HG02870 (cell line): ENCODE measurements around the gene ATP6AP1.
A peak's percentile ranks its signal among the peaks of the same experiment; 100 is the strongest.
"Not testable (repeated sequence)": the region's sequence is repeated elsewhere in the genome, so short reads cannot be mapped to it uniquely, and the experiment has no call there.

Source experiments
- ATAC-seq: cut with Tn5 transposase; IDR thresholded peaks from one replicate; pipeline ENCODE4 v1.9.1; 2021; ENCODE audit warnings: mild to moderate bottlenecking, moderate library complexity; ENCODE audit not compliant: unreplicated experiment

Gene ATP6AP1, protein sequence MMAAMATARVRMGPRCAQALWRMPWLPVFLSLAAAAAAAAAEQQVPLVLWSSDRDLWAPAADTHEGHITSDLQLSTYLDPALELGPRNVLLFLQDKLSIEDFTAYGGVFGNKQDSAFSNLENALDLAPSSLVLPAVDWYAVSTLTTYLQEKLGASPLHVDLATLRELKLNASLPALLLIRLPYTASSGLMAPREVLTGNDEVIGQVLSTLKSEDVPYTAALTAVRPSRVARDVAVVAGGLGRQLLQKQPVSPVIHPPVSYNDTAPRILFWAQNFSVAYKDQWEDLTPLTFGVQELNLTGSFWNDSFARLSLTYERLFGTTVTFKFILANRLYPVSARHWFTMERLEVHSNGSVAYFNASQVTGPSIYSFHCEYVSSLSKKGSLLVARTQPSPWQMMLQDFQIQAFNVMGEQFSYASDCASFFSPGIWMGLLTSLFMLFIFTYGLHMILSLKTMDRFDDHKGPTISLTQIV

DNA sequence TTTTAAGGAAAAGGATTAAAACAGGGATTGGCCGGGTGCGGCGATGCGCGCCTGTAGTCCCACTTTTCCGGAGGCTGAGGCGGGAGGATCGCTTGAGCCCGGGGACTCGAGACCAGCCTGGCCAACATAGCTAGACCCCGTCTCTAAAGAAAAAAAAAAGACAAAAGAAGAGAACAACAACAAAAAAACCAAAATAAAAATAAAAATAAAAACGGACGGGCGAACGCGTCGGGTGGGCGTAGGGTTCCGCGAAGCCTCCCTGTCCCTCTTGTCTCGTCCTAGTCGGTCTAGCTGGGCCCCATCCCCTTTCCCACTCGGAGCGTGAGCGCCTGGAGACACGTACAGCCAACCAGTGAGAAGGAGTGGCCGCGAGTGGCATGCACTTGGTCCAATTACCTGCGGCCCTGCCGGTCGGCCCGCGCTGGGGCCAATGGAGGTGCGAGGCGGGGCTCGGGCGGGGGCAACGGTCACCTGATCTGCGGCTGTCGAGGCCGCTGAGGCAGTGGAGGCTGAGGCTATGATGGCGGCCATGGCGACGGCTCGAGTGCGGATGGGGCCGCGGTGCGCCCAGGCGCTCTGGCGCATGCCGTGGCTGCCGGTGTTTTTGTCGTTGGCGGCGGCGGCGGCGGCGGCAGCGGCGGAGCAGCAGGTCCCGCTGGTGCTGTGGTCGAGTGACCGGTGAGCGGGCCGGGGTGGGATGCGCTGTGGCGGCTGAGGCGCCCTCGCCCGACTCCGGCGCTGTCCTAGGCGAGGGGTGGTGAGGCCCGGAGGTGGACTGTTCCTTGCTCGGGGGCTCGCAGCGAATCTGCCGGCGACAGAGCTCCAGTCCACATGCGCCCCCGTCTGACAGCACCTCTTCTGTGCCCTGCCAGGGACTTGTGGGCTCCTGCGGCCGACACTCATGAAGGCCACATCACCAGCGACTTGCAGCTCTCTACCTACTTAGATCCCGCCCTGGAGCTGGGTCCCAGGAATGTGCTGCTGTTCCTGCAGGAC lies at the start of gene ATP6AP1:
Gene ATP6AP1, plus strand, starts transcription at position 502 of the 996 bp plus-strand sequence. Its CDS starts 16 bp downstream, at position 518.
- peak; percentile 95 for ATAC-seq

DNA sequence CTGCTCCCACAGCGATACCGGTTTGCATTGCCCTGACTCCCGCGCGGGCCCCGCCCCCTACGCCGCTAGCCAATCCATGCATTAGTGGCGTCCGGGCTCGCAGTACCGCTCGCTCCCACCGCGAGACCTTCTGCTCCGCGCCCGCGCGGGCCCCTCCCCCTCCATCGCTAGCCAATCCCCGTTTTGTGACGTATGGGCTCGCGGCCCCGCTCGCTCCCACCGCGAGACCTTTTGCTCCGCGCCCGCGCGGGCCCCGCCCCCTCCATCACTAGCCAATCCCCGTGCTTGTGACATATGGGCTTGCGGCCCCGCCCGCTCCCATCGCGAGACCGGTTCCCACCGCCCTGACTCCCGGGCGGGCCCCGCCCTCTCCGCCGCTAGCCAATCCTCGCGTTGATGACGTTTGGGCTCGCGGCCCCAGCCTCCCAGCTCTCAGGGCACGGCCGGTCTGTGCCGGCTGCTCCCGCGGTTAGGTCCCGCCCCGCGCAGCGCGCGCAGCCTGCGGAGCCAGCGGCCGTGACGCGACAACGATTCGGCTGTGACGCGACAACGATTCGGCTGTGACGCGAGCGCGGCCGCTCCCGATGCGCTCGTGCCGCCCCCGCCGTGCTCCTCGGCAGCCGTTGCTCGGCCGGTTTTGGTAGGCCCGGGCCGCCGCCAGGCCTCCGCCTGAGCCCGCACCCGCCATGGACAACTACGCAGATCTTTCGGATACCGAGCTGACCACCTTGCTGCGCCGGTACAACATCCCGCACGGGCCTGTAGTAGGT lies 49.5 kb upstream of the ATP6AP1 start, which contains the start of gene EMD:
Gene EMD, plus strand, starts transcription at position 497 of the 770 bp plus-strand sequence. Its CDS starts 190 bp downstream, at position 687.
- peak; percentile 81 for ATAC-seq

DNA sequence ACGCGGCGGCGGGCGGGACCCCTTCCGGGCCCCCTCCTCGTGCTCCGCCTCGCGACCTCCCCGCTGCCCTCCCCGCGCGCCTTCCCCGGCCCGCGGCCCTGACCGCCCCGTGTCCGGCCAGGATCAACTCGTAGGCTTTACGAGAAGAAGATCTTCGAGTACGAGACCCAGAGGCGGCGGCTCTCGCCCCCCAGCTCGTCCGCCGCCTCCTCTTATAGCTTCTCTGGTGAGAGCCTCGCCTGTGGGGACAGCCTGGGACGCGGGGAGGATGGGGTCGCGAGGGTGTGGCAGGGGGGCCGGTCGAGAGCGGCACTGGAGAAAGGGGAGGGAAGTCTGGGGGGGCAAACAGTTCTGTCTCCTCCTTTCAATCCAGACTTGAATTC lies 48.9 kb upstream of the ATP6AP1 start:
- peak; percentile 0 for ATAC-seq

DNA sequence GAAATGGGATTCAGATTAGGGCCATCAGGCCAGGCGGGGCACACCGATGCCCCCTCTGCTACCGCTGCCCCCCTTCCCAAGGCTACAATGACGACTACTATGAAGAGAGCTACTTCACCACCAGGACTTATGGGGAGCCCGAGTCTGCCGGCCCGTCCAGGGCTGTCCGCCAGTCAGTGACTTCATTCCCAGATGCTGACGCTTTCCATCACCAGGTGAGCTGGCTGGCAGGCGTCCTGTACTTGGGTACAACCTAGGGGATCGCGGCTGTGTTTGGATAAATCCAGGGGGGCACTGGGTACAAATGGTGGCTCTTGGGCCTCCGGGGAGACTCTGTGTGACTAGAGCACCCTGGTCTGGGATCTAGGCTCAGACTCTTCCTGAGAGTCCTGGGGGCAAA lies 48.3 kb upstream of the ATP6AP1 start:
- ATAC-seq, result no peak

DNA sequence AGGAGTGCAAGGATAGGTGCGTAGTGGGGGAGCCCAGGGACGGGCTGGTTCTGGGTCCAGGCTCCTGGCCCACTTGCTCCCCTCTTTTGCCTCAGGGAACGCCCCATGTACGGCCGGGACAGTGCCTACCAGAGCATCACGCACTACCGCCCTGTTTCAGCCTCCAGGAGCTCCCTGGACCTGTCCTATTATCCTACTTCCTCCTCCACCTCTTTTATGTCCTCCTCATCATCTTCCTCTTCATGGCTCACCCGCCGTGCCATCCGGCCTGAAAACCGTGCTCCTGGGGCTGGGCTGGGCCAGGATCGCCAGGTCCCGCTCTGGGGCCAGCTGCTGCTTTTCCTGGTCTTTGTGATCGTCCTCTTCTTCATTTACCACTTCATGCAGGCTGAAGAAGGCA lies 47.7 kb upstream of the ATP6AP1 start:
- no peak for ATAC-seq

DNA sequence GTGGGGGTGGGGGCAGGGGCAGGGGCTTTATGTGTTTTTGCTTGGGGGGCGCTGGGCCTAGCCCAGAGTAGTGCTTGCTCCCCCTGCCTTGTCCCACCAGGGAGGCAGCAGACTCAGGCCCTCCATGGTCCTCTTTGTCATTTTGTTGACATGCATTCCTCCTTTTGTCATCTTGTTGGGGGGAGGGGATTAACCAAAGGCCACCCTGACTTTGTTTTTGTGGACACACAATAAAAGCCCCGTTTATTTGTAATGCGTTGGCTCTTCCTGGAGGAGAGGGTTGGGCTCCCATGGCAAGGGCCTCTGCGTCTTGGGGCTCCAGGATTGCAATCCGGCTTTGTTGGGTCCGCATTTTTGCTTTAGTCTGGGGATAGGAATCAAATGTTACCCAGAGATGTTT lies 47.2 kb upstream of the ATP6AP1 start:
- no peak for ATAC-seq

DNA sequence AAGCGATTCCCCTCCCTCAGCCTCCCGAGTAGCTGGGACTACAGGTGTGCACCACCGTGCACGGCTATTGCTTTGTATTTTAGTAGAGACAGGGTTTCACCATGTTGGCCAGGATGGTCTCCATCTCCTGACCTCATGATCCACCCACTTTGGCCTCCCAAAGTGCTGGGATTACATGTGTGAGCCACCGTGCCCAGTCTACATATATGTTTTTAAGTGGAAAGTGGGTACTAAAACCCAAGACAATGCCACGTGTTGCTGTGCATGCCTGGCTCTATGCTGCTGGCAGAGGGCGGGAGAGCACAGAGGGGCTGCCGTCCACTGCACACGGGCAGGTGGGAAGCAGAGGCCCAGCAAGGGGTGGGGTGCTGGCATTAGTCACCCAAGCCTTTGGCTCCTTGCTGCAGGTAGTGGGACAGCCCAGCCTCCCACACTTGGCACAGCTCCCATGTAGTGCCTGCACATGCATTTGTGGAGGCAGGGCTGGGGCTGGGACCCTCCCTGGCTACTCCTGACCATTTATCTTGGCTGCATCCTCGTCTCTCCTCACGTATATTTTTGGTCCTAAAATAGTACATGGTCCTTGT lies 45.9 kb upstream of the ATP6AP1 start:
- ATAC-seq, result no peak

DNA sequence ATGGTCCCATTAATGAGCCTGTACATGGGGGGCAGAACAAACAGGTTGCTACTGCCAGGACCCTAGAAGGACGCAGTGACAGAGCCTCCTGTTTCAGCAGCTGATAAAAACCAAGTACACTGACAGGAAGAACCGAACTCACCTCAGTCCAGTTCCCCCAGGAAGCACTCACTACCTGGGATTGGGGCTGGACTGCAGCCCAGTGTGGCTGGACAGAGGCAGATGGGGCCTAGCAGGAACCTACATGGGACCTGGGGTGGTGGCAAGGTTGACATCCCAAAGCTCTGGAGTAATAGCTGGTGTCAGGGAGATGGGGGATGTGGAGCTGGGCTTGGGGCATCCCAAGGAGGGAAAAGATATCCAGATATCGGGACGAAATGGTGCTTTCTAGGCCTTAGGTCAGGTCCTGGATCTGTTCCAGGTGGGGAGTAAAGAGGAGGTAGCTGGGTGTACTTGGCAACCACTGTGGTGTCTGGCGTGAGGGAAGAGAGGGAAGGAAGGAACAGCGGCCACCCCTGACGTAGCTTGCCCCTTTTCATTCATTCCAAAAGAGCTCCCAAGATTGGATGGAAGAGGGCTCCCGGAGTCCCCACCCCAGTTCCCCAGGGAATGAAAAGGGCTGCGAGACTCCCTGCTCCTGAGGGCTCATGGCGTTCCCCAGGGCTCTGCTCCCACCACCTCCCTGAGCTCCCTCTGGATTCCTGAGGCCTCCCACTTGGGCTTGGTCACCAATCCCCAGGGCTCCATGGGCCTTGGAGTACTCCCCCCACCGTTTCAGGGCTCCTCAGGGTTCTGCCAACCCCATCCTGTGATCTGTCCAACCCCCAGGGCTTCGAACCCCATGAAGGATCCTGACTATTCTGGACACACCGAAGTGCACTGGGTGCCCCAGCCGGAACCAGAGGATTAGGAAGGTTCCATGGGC lies 44.9 kb upstream of the ATP6AP1 start:
- ATAC-seq, result no peak

DNA sequence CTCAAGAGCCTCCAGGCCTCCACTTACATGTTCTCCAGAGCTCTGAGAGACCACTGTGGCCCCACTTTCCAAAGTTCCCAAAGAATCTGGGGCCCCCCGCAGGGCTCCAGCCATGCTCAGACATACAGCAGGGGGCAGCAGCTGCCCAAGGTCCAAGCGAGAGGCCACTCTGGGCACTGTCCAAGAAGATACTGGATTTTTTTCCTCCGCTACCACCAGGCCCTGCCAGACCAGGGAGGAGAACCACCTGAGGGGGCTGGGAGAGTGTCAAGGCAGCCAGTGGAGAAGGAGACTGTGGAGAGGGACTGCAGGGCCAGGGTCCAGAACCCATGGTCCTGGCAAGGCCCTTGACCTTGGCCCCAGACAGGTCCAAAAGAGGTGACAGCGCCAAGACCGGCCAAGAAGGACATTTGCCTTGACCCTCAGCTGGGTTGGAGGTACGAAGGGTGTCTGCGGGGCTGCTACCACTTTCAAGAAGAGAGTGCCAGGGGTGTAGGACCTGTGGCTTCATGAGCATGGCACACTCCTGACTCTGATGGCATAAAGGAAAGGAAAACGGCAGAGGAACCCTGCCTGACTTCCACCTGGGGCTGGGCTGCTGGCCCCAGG lies 44.1 kb upstream of the ATP6AP1 start:
- no peak for ATAC-seq

DNA sequence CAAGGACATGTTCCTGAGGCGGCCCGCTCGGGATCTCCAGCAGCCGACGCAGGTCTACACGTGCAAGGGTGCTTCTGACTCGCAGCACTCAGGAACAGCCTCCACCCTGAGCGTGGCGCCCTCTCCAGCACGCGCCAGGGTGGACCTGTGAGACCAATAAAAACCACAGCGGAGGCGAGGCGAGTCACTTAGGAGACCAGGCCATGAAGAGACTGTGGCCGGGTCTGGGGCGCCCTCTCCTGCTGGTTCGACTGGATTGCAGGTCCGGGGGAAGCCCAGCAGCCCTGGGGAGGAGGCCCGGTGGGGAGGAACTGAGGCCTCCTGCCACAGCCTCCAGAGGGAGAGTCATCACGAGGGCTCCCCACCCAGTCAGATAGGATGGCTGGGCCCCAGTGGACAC lies 40.4 kb upstream of the ATP6AP1 start:
- ATAC-seq, result not testable (repeated sequence)

DNA sequence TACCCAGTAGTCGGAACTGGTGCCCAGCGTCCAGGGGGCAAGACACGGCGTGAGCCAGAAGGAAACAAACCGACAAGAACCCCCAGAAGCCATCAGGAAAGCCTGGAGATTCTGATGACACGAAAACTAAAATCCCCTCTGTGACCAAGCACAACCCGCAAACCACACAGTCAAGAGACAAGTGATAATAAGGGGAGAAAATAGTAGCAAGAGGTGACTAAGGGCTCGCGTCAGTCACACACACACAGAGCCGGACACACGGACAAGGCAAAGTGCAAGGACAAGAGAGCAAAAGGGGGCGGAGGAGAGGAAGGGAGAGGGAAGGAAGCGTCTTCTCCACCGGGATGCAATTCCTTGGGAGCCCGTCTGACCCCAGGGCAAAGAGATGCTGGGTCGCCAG lies 39.8 kb upstream of the ATP6AP1 start:
- not testable (repeated sequence) for ATAC-seq

DNA sequence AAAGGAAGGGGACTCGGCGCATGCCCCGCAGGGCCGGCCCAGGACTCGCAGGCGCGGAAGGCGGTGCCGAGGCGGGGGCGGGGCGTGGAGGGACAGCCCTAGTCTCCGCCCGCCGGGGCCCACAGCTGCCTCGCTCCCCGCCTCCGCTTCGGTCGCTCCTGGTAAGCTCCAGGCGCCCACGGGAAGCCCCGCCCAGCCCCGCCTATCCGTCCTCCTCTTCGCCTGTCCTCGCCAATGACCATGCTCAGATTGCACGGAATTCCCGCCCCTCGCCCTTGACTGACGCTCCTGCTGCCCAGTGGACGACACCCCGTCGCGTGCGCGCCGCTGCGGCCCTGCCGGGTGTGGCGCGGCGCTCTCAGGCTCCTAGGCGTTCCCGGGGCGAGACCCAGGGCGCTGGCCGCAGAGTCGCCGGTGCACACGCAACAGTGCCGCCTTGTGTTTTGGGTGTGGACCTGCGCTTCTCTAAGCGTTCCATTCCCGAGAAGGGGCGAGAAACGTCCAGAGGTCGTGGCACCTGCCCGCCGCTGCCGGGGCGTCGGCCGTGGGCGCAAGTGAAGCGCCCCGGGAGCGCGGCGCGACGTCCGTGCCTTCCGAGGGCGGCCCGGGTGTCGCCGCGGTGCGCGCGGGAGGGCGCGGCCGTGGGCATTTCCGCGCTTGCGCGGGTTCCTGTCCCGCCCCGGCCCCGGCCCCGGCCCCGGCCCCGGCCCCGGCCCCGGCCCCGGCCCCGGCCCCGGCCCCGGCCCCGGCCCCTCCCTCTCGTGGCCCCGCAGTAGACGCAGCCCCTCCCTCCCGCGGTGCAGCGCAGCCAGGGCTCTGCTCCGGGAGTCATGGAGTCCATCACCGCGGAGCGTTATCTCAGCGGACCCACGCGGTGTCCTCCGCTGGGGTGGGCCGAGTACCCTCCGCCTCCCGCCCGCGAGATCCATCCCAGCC lies 38.4 kb upstream of the ATP6AP1 start:
- peak; percentile 54 for ATAC-seq

DNA sequence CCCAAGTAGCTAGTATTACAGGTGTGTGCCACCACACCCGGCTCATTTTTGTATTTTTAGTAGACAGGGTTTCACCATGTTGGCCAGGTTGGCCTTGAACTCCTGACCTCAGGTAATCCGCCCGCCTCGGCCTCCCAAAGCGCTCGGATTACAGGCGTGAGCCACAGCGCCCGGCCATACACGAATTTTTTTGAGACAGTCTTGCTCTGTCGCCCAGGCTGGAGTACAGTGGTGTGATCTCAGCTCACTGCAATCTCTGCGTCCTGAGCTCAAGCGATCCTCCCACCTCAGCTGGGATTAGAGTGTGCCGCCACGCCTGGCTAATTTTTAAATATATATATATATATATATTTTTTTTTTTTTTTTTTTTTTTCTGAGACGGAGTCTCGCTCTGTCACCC lies 32.1 kb upstream of the ATP6AP1 start:
- ATAC-seq, result not testable (repeated sequence)

DNA sequence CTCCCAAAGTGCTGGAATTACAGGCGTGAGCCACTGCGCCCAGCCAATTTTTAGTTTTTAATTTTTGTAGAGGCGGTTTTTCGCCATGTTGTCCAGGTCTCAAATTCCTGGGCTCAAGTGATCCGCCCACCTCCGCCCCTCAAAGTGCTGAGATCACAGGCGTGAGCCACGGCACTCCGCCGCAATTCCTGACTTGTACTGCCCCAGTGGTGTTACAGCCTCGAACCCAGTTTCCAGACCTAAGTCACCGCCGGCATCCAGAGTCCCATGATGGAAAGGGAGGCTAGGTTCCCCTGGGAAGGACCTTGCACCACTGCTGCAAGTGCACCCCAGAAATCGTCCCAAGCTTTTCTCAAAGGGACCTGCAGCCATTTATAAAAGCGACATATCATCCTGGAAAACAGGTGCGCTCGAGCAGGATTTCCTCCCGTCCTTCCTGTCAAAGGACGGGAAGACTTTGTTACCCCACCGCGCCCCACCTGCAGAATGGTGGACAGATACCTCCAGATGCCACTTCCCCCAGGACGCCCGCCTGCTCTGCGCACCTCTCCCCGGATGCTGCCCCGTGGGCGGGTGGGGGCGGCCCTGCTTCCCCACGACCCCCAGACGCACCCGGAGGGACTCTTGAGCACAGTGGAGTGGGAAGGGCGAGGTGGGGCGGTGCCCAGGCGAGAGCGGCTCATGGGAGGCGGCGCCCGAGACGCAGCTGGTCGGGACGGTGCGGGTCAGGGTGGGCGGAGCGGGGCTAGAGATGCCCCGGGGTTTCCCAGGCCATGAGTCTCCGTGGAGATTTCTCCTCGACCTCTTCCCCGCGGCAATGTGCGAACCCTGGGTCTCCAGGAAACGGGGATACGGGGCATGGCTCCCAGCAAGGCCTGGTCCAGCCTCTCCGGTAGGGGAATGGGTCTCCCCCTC lies 31.2 kb upstream of the ATP6AP1 start:
- peak; percentile 40 for ATAC-seq

DNA sequence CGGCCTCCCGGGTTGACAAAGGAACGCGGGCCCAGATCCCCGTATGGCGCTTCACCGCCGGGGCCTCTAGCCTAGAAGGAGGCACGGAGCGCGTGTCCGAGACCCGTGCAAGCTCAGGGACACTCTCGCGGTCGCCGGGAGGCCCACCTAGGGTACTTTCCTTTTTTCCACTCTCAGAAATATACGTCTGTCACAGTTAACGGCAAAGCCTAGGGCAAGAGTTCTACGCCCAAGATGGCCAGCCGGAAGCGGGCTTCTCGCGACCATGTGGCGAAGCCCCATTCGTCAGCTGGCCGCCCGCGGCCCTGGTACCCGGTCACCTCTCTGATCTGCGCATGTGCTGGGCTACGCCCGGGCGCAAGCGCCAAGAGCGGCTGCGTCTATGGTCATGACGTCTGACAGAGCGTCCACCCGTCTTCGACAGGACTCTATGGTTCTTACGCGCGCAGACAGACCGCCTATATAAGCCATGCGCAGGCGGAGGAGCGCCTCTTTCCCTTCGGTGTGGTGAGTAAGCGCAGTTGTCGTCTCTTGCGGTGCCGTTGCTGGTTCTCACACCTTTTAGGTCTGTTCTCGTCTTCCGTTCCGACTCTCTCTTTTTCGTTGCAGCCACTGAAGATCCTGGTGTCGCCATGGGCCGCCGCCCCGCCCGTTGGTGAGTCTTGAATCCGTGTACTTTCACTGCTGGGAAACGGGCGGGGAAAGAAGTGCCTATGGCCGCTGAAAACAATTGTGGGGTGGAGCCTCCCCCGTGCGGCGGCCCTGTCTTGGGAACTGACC lies 30.4 kb upstream of the ATP6AP1 start, which contains the start of gene RPL10:
Gene RPL10, plus strand, starts transcription at position 490 of the 780 bp plus-strand sequence. Its CDS starts 143 bp downstream, at position 633.
- ATAC-seq, result peak; percentile 64
